ENCODE data around the gene P2RX1.

Gene P2RX1

GRCh38 chr17:3917391-3917931 lies 1.2 kb upstream of the P2RX1 start:
- Histone ChIP-seq H3K4me3 (ENCODE audit: low read depth in 1 of 5, low read length in 5 of 5) (no peak overlapping the region), H3K27me3 (ENCODE audit: control insufficient read depth in 5 of 5, insufficient read depth in 4 of 5, low read length in 5 of 5) (peaks cover 0 to 6% (median 0%) of the 10 kb centered on the region in 5 donors), H3K9ac (ENCODE audit: low read length in 5 of 5) (no peak overlapping the region), H3K27ac (ENCODE audit: low read depth, low read length) (no peak overlapping the region), H3K9me3 (ENCODE audit: control insufficient read depth in 5 of 5, low read length in 5 of 5) (no peaks in the 10 kb centered on the region), H3K4me1 (ENCODE audit: control insufficient read depth in 5 of 5, insufficient read depth in 5 of 5, low read length in 5 of 5) (peaks cover 0 to 28% (median 9%) of the 10 kb centered on the region in 5 donors), H3K36me3 (ENCODE audit: control insufficient read depth in 5 of 5, insufficient read depth in 5 of 5, low read length in 5 of 5) (no peaks in the 10 kb centered on the region)

- Histone ChIP-seq H3K4me3 (ENCODE audit: low read depth in 1 of 5, low read length in 5 of 5) (no peak overlapping the region), H3K9ac (ENCODE audit: low read length in 5 of 5) (no peak overlapping the region), H3K4me1 (ENCODE audit: control insufficient read depth in 5 of 5, insufficient read depth in 5 of 5, low read length in 5 of 5) (peaks cover 0 to 29% (median 9%) of the 10 kb centered on the region in 5 donors), H3K36me3 (ENCODE audit: control insufficient read depth in 5 of 5, insufficient read depth in 5 of 5, low read length in 5 of 5) (no peaks in the 10 kb centered on the region), H3K27me3 (ENCODE audit: control insufficient read depth in 5 of 5, insufficient read depth in 4 of 5, low read length in 5 of 5) (peaks cover 0 to 6% (median 0%) of the 10 kb centered on the region in 5 donors), H3K27ac (ENCODE audit: low read depth, low read length) (no peak overlapping the region), H3K9me3 (ENCODE audit: control insufficient read depth in 5 of 5, low read length in 5 of 5) (peaks cover 0 to 1% (median 0%) of the 10 kb centered on the region in 5 donors)
These were observed 560 bp upstream of the P2RX1 start for GRCh38 chr17:3916825-3917224.

- Histone ChIP-seq H3K9ac (ENCODE audit: low read length in 5 of 5) (no peak overlapping the region), H3K27me3 (ENCODE audit: control insufficient read depth in 5 of 5, insufficient read depth in 4 of 5, low read length in 5 of 5) (peaks cover 0 to 8% (median 0%) of the 10 kb centered on the region in 5 donors), H3K9me3 (ENCODE audit: control insufficient read depth in 5 of 5, low read length in 5 of 5) (peaks cover 0 to 2% (median 0%) of the 10 kb centered on the region in 5 donors), H3K4me1 (ENCODE audit: control insufficient read depth in 5 of 5, insufficient read depth in 5 of 5, low read length in 5 of 5) (peaks cover 0 to 37% (median 9%) of the 10 kb centered on the region in 5 donors), H3K4me3 (ENCODE audit: low read depth in 1 of 5, low read length in 5 of 5) (peak overlapping the region in 1 of 5 donors; percentile 26), H3K27ac (ENCODE audit: low read depth, low read length) (no peak overlapping the region), H3K36me3 (ENCODE audit: control insufficient read depth in 5 of 5, insufficient read depth in 5 of 5, low read length in 5 of 5) (no peaks in the 10 kb centered on the region)
These were observed 677 bp downstream of the P2RX1 start for GRCh38 chr17:3915581-3915994.

- H3K27ac ChIP-seq (ENCODE audit: low read depth, low read length), result no peak overlapping the region
- H3K4me3 ChIP-seq (ENCODE audit: low read depth in 1 of 5, low read length in 5 of 5), result peak overlapping the region in 1 of 5 donors; percentile 2
- H3K4me1 ChIP-seq (ENCODE audit: control insufficient read depth in 5 of 5, insufficient read depth in 5 of 5, low read length in 5 of 5), result peaks cover 0 to 37% (median 9%) of the 10 kb centered on the region in 5 donors
- no peak overlapping the region for H3K9ac ChIP-seq (ENCODE audit: low read length in 5 of 5)
- H3K9me3 ChIP-seq (ENCODE audit: control insufficient read depth in 5 of 5, low read length in 5 of 5), result peaks cover 0 to 2% (median 0%) of the 10 kb centered on the region in 5 donors
- peaks cover 0 to 8% (median 0%) of the 10 kb centered on the region in 5 donors for H3K27me3 ChIP-seq (ENCODE audit: control insufficient read depth in 5 of 5, insufficient read depth in 4 of 5, low read length in 5 of 5)
- no peaks in the 10 kb centered on the region for H3K36me3 ChIP-seq (ENCODE audit: control insufficient read depth in 5 of 5, insufficient read depth in 5 of 5, low read length in 5 of 5)
These were observed 2.0 kb downstream of the P2RX1 start for GRCh38 chr17:3914312-3914670.

- Histone ChIP-seq H3K27me3 (ENCODE audit: control insufficient read depth in 5 of 5, insufficient read depth in 4 of 5, low read length in 5 of 5) (peaks cover 0 to 8% (median 0%) of the 10 kb centered on the region in 5 donors), H3K9ac (ENCODE audit: low read length in 5 of 5) (no peak overlapping the region), H3K27ac (ENCODE audit: low read depth, low read length) (no peak overlapping the region), H3K4me1 (ENCODE audit: control insufficient read depth in 5 of 5, insufficient read depth in 5 of 5, low read length in 5 of 5) (peaks cover 0 to 37% (median 9%) of the 10 kb centered on the region in 5 donors), H3K9me3 (ENCODE audit: control insufficient read depth in 5 of 5, low read length in 5 of 5) (peaks cover 0 to 2% (median 0%) of the 10 kb centered on the region in 5 donors), H3K36me3 (ENCODE audit: control insufficient read depth in 5 of 5, insufficient read depth in 5 of 5, low read length in 5 of 5) (no peaks in the 10 kb centered on the region), H3K4me3 (ENCODE audit: low read depth in 1 of 5, low read length in 5 of 5) (no peak overlapping the region)
These were observed 2.5 kb downstream of the P2RX1 start for GRCh38 chr17:3913531-3914311.

GRCh38 chr17:3912827-3913226 lies 3.4 kb downstream of the P2RX1 start:
- Histone ChIP-seq H3K27me3 (ENCODE audit: control insufficient read depth in 5 of 5, insufficient read depth in 4 of 5, low read length in 5 of 5) (peaks cover 0 to 8% (median 0%) of the 10 kb centered on the region in 5 donors), H3K36me3 (ENCODE audit: control insufficient read depth in 5 of 5, insufficient read depth in 5 of 5, low read length in 5 of 5) (no peaks in the 10 kb centered on the region), H3K9ac (ENCODE audit: low read length in 5 of 5) (no peak overlapping the region), H3K4me1 (ENCODE audit: control insufficient read depth in 5 of 5, insufficient read depth in 5 of 5, low read length in 5 of 5) (peaks cover 0 to 37% (median 9%) of the 10 kb centered on the region in 5 donors), H3K9me3 (ENCODE audit: control insufficient read depth in 5 of 5, low read length in 5 of 5) (peaks cover 0 to 2% (median 0%) of the 10 kb centered on the region in 5 donors), H3K4me3 (ENCODE audit: low read depth in 1 of 5, low read length in 5 of 5) (no peak overlapping the region), H3K27ac (ENCODE audit: low read depth, low read length) (no peak overlapping the region)

GRCh38 chr17:3911271-3912053 lies 4.8 kb downstream of the P2RX1 start:
- Histone ChIP-seq H3K9ac (ENCODE audit: low read length in 5 of 5) (no peak overlapping the region), H3K4me1 (ENCODE audit: control insufficient read depth in 5 of 5, insufficient read depth in 5 of 5, low read length in 5 of 5) (peaks cover 0 to 25% (median 4%) of the 10 kb centered on the region in 5 donors), H3K27me3 (ENCODE audit: control insufficient read depth in 5 of 5, insufficient read depth in 4 of 5, low read length in 5 of 5) (peaks cover 0 to 2% (median 0%) of the 10 kb centered on the region in 5 donors), H3K27ac (ENCODE audit: low read depth, low read length) (no peak overlapping the region), H3K9me3 (ENCODE audit: control insufficient read depth in 5 of 5, low read length in 5 of 5) (peaks cover 0 to 2% (median 0%) of the 10 kb centered on the region in 5 donors), H3K36me3 (ENCODE audit: control insufficient read depth in 5 of 5, insufficient read depth in 5 of 5, low read length in 5 of 5) (no peaks in the 10 kb centered on the region), H3K4me3 (ENCODE audit: low read depth in 1 of 5, low read length in 5 of 5) (no peak overlapping the region)

GRCh38 chr17:3910420-3911270 lies 5.6 kb downstream of the P2RX1 start:
- Histone ChIP-seq H3K4me1 (ENCODE audit: control insufficient read depth in 5 of 5, insufficient read depth in 5 of 5, low read length in 5 of 5) (peaks cover 0 to 20% (median 4%) of the 10 kb centered on the region in 5 donors), H3K27me3 (ENCODE audit: control insufficient read depth in 5 of 5, insufficient read depth in 4 of 5, low read length in 5 of 5) (peaks cover 0 to 2% (median 0%) of the 10 kb centered on the region in 5 donors), H3K4me3 (ENCODE audit: low read depth in 1 of 5, low read length in 5 of 5) (no peak overlapping the region), H3K27ac (ENCODE audit: low read depth, low read length) (no peak overlapping the region), H3K36me3 (ENCODE audit: control insufficient read depth in 5 of 5, insufficient read depth in 5 of 5, low read length in 5 of 5) (no peaks in the 10 kb centered on the region), H3K9me3 (ENCODE audit: control insufficient read depth in 5 of 5, low read length in 5 of 5) (peaks cover 0 to 2% (median 0%) of the 10 kb centered on the region in 5 donors), H3K9ac (ENCODE audit: low read length in 5 of 5) (no peak overlapping the region)

DNA sequence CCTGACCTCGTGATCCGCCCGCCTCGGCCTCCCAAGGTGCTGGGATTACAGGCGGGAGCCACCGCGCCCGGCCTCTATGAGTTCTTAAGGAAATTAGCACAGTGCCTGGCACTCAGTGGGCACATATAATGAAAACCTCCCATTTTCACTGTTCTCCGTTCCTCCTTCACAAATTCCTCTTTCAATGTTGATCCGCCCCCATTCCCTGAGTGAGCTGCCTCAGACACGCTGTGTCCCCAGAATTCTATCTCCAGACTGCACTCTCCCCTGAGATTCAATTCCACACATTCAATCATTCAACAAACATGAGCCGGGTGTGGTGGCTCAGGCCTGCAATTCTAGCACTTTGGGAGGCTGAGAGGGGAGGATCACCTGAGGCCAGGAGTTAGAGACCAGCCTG lies 7.0 kb downstream of the P2RX1 start:
- H3K9ac ChIP-seq (ENCODE audit: low read length in 5 of 5), result no peak overlapping the region
- no peak overlapping the region for H3K27ac ChIP-seq (ENCODE audit: low read depth, low read length)
- peaks cover 0 to 6% (median 1%) of the 10 kb centered on the region in 5 donors for H3K27me3 ChIP-seq (ENCODE audit: control insufficient read depth in 5 of 5, insufficient read depth in 4 of 5, low read length in 5 of 5)
- H3K9me3 ChIP-seq (ENCODE audit: control insufficient read depth in 5 of 5, low read length in 5 of 5), result peaks cover 0 to 2% (median 0%) of the 10 kb centered on the region in 5 donors
- H3K4me3 ChIP-seq (ENCODE audit: low read depth in 1 of 5, low read length in 5 of 5), result no peak overlapping the region
- no peaks in the 10 kb centered on the region for H3K36me3 ChIP-seq (ENCODE audit: control insufficient read depth in 5 of 5, insufficient read depth in 5 of 5, low read length in 5 of 5)
- H3K4me1 ChIP-seq (ENCODE audit: control insufficient read depth in 5 of 5, insufficient read depth in 5 of 5, low read length in 5 of 5), result peaks cover 0 to 18% (median 4%) of the 10 kb centered on the region in 5 donors
